Lower leg skin (tissue), 4 donors: ENCODE data around the gene CCDC177. TPM values are rescaled to one million over a fixed set of nuclear protein-coding genes. Genes with fewer than 3 reads are reported as not detected.

Source experiments
- DNase-seq, 2 donors: peaks; one replicate each; pipeline ENCODE4 v3.0.0-alpha.2; 2019; ENCODE audit warnings: low spot score in 2 of 2
- H3K4me3 ChIP-seq: fragments of 200-600 bp; sonication (generic); 2 replicates; pipeline ENCODE4 v1.5.1; 2017; ENCODE audit warnings: mild to moderate bottlenecking, low read depth; ENCODE audit not compliant: poor library complexity, severe bottlenecking
- POLR2A ChIP-seq, 2 donors: fragments of 450-650 bp; IDR thresholded peaks; one replicate each; pipeline ENCODE4 v1.6.1; 2016 to 2017; ENCODE audit warnings: antibody characterized with exemption in 2 of 2, mild to moderate bottlenecking in 1 of 2, moderate library complexity in 1 of 2
- WGBS, 2 donors: methylation state at CpG; one replicate each; pipeline ENCODE4 v1.1.5; 2018; 5-methylcytosine and 5-hydroxymethylcytosine counted together
- intact Hi-C: fragments of 100-400 bp; cut with DNase I; formaldehyde crosslinking; loops from one replicate; pipeline ENCODE4 v1.15.0; 2023; ENCODE audit warnings: low total_unique reads
- total RNA-seq, 4 donors: library from RNA; depleted of rRNA; stranded (reverse); fragments of >200 nt; gene quantifications; one replicate each; pipeline ENCODE4 v1.1.0, GENCODE V29; 2016
- TF ChIP-seq, protein P1 (sequence below), 3 donors: fragments of 450-650 bp; IDR thresholded peaks; one replicate each; pipeline ENCODE4 v1.5.1; 2016; ENCODE audit warnings: antibody characterized with exemption in 3 of 3, mild to moderate bottlenecking in 3 of 3, moderate library complexity in 2 of 3

The CCDC177 gene
- total RNA-seq, 4 donors from 2014 or later, result 0.12 to 0.19 TPM; not detected in 2

DNA sequence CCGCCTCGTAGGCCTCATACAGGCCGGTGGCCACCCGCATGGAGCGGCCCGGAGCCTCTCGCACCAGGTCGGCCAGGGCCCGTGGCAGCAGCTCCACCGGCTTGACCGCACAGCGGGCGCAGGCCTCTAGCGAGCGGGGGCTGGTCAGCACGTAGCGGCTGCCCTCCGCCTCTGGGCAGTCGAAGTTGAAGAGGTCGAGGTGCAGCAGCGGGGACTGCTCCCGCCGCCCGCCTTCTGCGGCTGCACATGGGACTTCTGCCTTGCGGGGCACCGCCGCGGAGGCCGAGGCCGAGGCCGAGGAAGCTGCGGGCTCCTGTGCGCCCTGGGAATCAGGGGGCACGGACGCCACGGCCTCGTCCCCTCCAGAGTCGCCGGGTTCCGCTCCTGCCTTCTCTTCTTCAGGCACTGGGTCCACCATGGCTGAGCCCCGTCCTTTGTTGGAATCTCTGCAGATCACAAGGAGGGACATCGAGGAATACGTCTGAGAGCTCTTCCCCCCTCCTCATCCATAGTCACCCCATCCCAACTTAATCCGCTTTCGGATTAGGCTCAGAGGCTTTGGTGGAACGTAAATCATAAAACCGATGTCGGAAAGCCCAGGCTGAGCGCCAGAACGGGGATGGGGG lies 1.4 kb downstream of the CCDC177 start:
- 30 to 55% methylated on average over 26 to 48 of the region's 51 CpGs for WGBS, 2 donors
- intact Hi-C loops, result no loop called here
- no peak for TF ChIP-seq POLR2A (IDR thresholded peaks at IDR 0.05)
- TF ChIP-seq, protein P1, sequence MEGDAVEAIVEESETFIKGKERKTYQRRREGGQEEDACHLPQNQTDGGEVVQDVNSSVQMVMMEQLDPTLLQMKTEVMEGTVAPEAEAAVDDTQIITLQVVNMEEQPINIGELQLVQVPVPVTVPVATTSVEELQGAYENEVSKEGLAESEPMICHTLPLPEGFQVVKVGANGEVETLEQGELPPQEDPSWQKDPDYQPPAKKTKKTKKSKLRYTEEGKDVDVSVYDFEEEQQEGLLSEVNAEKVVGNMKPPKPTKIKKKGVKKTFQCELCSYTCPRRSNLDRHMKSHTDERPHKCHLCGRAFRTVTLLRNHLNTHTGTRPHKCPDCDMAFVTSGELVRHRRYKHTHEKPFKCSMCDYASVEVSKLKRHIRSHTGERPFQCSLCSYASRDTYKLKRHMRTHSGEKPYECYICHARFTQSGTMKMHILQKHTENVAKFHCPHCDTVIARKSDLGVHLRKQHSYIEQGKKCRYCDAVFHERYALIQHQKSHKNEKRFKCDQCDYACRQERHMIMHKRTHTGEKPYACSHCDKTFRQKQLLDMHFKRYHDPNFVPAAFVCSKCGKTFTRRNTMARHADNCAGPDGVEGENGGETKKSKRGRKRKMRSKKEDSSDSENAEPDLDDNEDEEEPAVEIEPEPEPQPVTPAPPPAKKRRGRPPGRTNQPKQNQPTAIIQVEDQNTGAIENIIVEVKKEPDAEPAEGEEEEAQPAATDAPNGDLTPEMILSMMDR (IDR thresholded peaks at IDR 0.05), result no peak
- no peak overlapping the region for H3K4me3 ChIP-seq
- DNase-seq, result no peak

DNA sequence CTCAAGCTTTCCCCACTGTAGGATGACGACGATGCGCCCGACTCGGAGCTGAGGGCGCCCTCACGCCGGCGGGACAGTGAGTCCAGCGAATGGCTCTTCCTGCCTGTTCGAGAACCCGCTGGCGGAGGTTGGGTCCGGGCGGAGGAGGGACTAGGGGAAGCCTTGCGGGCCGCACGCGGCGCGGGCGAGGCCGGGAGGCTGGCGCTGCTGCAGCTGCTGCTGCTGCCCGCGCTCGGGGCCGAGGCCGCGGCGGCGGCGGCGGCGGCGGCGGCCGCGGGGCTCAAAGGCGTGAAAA lies 1.9 kb downstream of the CCDC177 start:
- 29 to 43% methylated on average over 7 to 36 of the region's 40 CpGs for WGBS, 2 donors
- TF ChIP-seq, protein P1 (IDR thresholded peaks at IDR 0.05), result no peak
- TF ChIP-seq POLR2A (IDR thresholded peaks at IDR 0.05), result no peak
- intact Hi-C loops, result no loop called here
- no peak overlapping the region for H3K4me3 ChIP-seq
- DNase-seq, result no peak

DNA sequence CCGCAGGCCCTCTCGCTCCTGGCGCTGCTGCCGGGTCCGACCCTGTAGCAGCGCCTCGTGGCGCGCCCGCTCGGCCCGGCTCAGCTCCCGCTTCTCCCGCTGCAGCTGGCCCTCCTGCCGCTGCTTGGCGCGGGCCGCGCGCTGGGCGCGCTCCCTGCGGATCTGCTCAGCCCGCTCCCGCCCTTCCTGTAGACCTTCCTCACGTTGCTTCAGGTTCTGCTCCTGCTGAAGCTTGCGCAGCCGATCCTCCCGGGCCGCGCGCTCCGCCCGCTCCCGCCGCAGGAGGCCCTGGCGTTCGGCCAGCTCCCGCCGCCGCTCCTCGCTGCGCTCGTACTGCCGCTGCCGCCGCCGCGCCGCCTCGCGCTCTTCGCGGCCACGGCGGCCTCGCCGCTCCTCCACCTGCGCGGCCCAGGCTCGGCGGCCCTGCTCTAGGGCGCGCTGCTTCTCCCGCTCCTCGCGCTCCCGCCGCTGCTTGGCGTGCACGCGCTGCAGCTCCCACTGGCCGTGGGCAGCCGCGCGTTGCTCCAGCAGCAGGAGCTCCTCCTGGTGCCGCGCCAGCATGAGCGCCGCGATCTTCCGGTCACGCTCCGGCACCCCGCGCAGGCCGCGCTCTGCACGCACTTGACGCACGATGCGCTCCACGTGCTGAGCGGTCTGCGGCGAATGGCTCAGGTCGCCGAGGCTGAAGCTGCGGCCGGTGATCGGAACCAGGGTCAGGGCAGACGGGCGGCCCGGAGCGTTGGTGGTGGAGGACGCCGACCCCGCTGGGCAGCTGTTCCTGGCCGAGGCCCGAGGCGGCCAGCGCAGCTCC lies 2.4 kb downstream of the CCDC177 start:
- intact Hi-C loops, result no loop called here
- TF ChIP-seq, protein P1 (IDR thresholded peaks at IDR 0.05), result no peak
- no peak for TF ChIP-seq POLR2A (IDR thresholded peaks at IDR 0.05)
- 21 to 27% methylated on average over 6 to 75 of the region's 112 CpGs for WGBS, 2 donors
- H3K4me3 ChIP-seq, result peak overlapping the region; percentile 30
- DNase-seq, result no peak

DNA sequence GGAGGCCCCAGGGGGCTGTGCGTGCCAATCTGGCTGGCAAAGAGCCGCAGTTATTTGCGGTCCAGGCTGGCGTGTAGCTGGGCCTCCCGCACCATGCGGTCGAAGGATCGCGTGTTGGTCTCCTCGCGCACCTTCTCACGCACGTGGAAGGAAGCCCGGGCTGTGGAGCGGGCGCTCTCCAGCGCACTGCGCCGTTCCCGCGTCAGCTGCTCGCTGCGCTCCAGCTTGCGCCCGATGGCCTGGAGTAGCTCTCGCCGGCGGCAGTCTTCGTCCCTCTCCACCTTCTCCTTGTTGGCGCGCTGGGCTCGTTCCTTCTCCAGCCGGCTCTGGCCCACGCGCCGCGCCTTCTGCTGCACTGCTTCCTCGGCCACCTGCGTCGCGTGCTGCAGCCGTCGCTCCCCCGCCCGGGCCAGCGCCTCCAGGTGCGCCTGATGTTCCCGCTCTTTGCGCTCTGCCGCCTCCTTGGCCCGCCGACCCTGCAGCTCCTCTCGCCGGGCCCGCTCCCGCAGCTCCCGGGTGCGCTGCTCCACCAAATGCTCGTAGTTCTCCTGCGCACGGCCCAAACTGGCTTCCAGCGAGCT lies 3.1 kb downstream of the CCDC177 start:
- peak overlapping the region; percentile 30 for H3K4me3 ChIP-seq
- intact Hi-C loops, result no loop called here
- TF ChIP-seq, protein P1 (IDR thresholded peaks at IDR 0.05), result no peak
- no peak for TF ChIP-seq POLR2A (IDR thresholded peaks at IDR 0.05)
- WGBS, 2 donors, result 20 to 26% methylated on average over 45 to 49 of the region's 62 CpGs
- DNase-seq, result no peak

DNA sequence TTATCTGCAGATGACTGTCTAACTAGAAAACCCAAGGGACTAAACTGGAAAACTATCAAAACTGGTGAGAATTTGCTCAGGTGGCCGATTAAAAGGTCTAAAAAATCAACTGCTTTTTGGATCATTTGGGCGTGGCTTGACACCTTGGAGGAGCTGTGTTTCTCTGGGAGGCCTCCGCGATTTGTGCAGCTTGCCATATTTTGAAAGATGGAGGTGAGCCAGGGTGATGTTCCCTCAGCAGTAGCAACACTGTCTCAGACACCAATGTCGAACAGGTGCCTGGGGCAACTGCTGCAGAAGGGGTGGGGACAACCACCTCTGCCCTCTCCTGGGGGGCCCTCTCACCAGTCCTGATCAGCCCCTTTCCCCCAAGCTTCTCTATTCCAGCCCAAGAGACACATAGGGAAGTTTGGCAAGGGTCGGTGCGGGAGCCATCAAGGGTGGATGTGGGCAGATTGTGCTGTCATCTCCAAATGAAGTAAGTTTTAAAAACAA lies 3.8 kb downstream of the CCDC177 start:
- no peak overlapping the region for H3K4me3 ChIP-seq
- no peak for DNase-seq
- TF ChIP-seq, protein P1 (IDR thresholded peaks at IDR 0.05), result no peak
- no peak for TF ChIP-seq POLR2A (IDR thresholded peaks at IDR 0.05)
- intact Hi-C loops, result no loop called here
- 70 to 74% methylated on average over 7 of the region's 7 CpGs for WGBS, 2 donors
